ENCODE results near the gene G3BP2.
"Not testable (repeated sequence)": the region's sequence is repeated elsewhere in the genome, so short reads cannot be mapped to it uniquely, and the experiment has no call there.

G3BP2 gene

DNA sequence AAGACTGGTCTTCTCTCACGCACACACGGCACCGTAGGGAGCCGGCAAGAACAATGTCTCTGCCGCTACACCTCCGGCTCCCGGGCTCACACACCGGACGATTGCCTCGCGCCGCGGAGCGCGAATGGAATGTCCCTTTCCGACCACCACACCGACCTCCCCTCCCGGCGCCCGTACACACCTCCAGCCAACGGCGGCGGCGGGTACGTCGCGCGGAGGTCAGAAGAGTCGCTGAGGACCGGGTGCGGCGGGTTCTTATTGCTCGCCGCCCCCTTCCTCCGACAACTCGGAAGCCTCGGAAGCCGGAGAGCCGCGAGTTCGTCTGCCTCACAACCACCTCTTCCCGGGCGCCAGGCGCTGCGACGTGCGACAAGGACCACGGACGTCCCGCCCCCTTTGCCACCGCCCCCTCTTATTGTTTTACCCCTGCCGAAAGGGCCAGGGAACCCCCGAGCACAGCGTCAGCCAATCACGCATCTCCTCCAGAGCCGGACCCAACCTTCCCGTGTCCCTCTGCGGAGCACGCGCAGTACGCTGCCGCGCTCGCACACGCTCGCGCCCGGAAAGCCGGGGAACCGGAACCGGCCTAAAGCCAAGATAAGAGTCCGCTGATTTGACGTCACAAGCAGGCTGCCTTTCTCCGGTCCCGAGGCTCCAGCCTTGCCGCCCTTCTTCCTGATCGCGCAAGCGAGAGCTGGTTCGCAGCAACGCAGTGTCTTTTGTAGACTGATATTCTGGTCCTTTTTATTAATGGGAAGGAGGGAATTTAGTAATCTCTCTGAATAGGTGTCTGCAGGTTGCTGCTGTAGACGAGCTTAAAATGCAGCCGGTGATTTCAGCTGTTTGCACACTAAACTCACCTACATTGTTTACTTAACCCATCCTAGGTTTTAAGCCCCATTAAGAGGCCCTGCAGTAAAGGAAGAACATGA is at the start of gene G3BP2:
TSS of gene G3BP2 (minus strand) at position 385 of the 932 bp plus-strand sequence. CDS start 11,386 bp downstream, outside the sequence.
- DNase-seq (ENCODE audit: insufficient read length, low spot score) = peak; percentile 74
- TF ChIP-seq, protein P1, sequence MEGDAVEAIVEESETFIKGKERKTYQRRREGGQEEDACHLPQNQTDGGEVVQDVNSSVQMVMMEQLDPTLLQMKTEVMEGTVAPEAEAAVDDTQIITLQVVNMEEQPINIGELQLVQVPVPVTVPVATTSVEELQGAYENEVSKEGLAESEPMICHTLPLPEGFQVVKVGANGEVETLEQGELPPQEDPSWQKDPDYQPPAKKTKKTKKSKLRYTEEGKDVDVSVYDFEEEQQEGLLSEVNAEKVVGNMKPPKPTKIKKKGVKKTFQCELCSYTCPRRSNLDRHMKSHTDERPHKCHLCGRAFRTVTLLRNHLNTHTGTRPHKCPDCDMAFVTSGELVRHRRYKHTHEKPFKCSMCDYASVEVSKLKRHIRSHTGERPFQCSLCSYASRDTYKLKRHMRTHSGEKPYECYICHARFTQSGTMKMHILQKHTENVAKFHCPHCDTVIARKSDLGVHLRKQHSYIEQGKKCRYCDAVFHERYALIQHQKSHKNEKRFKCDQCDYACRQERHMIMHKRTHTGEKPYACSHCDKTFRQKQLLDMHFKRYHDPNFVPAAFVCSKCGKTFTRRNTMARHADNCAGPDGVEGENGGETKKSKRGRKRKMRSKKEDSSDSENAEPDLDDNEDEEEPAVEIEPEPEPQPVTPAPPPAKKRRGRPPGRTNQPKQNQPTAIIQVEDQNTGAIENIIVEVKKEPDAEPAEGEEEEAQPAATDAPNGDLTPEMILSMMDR (IDR thresholded peaks at IDR 0.05; ENCODE audit: insufficient read depth, missing control alignments) = no peak
- FAIRE-seq = no peak

DNA sequence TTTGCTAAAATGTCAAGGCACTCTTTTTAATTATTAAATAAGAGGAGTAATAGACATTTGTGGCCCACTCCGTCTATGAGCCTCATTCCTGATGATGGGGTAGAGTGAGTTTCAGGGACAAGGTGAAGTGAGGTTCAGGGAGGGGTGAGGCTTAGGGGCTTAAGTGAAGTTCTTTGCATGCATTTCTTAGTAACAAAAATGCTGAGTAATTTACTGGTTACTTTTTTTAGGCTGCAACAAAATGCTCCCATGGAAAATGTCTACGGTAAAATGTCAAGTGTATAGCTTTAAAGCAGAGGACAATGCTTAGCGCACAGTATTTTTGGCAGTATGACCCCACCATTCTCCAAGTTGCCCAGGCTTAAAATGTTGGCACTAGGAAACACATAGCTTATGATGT is 49.2 kb upstream of the G3BP2 start:
- DNase-seq (ENCODE audit: insufficient read length, low spot score) (no peak), FAIRE-seq (no peak)
- TF ChIP-seq, protein P1 (IDR thresholded peaks at IDR 0.05; ENCODE audit: insufficient read depth, missing control alignments) = no peak

DNA sequence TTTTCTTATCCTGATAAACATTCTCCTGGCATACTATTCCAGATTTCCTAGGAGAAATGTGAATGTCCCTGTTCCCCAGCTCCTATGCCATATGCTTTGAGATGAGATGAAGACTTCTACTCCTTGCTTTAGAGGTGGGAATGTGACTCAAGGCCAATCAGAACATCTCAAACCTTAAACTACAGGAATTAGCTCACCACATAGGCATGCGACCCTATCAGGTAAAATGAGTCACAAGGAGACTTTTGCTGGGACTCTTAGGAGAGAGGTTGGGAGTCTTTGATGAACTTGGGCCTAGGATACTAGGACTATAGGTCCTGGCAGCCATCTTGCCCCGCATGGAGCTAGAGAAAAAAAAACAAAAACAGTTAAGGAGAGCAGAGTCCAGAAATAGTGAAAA is 45.3 kb upstream of the G3BP2 start:
- FAIRE-seq (no peak), DNase-seq (ENCODE audit: insufficient read length, low spot score) (no peak)
- TF ChIP-seq, protein P1 (IDR thresholded peaks at IDR 0.05; ENCODE audit: insufficient read depth, missing control alignments) = no peak

DNA sequence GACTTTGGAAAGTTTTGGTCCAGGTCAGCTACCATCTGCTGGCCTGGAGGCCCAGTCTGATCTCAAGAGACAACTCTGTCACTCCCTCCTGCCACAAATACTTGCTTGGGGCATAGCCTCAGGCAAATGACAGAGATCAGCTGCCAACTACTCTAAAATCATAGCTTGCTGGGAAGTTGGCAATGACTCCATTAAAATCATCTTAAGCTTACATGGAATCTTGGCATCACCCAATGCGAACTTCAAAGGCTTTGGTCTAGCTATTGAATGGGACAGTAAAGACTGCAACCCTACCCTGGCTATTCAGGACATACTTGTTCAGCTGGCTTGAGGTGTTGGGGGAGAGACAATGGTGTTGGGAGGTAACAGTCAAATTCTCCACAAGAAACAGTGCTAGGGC is 44.2 kb upstream of the G3BP2 start:
- DNase-seq (ENCODE audit: insufficient read length, low spot score) = no peak
- no peak for FAIRE-seq
- TF ChIP-seq, protein P1 (IDR thresholded peaks at IDR 0.05; ENCODE audit: insufficient read depth, missing control alignments) = no peak

DNA sequence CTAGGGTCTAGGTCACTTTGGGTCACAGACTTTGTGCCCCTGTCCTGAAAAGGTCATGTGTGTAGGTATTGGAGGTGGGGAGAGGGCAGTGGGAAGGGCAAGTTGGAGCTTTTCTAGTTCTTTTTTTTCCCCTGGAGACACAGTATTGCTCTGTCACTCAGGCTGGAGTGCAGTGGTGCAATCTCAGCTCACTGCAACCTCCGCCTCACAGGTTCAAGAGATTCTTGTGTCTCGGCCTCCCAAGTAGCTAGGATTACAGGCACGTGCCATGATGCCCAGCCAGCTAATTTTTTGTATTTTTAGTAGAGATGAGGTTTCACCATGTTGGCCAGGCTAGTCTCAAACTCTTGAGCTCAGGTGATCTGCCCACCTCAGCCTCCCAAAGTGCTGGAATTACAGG is 42.8 kb upstream of the G3BP2 start:
- FAIRE-seq; DNase-seq (ENCODE audit: insufficient read length, low spot score): not testable (repeated sequence)

DNA sequence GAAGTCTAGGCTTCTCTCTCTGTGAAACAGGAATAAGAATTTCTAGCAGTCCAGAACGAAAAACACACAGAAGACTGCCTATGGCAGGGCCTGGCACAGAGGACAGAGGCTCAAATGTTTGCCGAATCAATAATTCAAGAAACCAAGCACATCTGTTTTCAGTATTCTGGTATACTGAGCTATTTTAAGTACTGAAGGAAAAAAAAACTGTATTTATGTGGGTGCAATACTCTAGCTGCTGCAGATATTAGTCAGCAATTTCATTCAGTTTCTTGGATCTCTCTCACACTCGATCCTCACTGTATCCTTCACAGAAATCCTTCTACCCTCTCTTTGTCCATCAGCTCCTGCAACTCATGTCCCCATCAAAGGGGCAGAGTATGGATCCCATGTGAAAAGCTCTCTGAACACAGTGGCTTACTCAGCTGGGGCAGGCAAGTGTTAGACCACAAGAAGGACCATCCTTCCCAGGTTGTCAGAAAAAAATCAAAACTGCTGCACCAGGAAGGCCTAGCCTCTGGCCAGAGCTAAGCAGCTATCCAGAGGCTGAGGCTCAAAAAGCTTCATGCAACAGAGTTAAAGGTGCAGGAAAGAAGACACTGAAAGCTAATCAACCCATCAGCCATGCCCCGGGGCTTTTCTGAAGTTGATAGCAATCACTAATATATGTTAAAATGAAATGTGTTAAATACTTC is 42.0 kb upstream of the G3BP2 start:
- FAIRE-seq = no peak
- DNase-seq (ENCODE audit: insufficient read length, low spot score) = no peak
- TF ChIP-seq, protein P1 (IDR thresholded peaks at IDR 0.05; ENCODE audit: insufficient read depth, missing control alignments) = no peak

DNA sequence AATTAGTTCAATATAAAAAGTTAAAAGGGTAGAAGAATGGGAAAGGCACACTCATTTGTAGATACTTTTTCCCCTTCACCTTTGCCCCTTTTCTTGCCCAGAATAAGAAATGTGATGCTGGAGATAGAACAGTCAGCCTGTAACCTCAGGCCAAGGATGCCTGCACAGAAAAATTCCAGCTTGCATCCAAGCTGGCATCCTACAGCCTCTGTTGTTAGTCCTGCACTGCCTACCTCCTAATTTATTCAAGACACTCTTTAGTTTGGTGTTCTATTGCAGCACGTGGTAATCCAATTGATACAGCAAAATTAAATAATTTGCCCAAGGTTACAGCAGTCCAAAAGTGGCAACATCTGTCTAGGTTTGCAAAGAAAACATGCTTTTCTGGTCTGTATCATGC is 41.5 kb upstream of the G3BP2 start:
- TF ChIP-seq, protein P1 (IDR thresholded peaks at IDR 0.05; ENCODE audit: insufficient read depth, missing control alignments) = no peak
- DNase-seq (ENCODE audit: insufficient read length, low spot score) (no peak), FAIRE-seq (no peak)
